GM21576 (cell line): ENCODE results near the gene PSPC1.

ENCODE experiments used
- ATAC-seq: cut with Tn5 transposase; IDR thresholded peaks from one replicate; pipeline ENCODE4 v1.9.1; 2021; ENCODE audit warnings: mild to moderate bottlenecking, moderate library complexity; ENCODE audit not compliant: unreplicated experiment

PSPC1 gene

DNA sequence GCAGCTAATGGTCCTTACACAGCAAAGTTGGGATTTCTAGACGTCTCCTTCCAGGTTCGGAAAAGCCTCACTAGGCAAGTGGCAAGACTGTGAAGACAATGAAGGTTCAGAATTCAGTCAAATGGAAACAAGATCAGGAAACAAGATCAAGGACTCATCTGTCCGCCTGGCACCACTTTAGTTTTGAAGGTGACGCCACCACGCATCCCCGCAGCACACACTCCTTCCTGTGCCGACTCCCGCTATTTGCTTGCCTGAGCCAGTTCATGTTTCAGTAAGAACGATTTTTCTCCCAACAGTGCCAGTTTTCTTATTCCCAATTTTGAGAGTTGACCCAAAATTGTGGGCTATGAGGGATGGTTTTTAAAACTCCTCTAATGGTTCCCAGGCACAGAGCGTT is 107.8 kb downstream of the PSPC1 start:
- no peak for ATAC-seq

DNA sequence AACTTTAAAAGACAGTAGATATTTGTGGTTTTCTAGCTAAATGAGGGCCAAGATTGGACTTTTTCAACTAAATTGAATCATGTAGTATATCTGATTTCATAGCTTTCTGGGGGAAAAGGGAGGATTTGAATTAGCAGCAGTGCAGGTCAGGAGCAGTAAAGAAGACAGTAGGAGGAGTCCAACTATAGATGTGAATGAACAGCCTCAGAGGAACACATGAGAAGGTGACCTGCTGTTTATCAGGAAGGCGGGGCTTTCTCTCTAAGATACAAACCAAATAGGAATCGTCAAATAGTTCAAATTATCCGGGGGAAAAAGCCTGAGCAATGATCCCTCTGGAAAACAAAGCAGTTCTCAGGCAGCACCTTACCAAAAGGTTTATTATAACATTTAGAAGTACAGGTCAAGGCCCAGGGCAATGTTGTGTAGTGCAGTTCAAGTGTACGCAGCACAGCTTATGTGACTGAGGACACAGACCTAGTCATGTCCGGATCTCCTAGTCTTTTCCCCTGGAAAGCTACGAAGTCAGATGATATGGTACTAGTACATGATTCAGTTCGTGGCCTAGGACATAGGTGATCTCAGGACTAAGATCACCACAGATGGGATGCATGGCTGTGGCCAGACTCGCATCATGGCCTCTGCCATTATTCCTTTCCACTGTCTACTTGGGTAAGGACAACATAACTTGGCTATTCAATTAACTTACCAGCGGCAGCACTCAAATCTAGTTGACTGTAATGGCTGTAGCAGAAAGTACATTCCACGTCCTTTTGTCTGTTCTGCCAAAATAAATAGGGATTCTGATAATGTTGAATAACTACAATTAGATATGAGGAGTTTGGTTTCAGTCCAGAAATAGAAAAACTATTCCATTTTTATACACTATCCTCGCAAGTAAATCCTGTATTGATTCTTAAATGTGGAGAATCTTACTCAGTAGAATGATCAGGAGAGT is 109.0 kb downstream of the PSPC1 start:
- no peak for ATAC-seq

GRCh38 chr13:19672990-19673389 is 109.8 kb downstream of the PSPC1 start:
- no peak for ATAC-seq

DNA sequence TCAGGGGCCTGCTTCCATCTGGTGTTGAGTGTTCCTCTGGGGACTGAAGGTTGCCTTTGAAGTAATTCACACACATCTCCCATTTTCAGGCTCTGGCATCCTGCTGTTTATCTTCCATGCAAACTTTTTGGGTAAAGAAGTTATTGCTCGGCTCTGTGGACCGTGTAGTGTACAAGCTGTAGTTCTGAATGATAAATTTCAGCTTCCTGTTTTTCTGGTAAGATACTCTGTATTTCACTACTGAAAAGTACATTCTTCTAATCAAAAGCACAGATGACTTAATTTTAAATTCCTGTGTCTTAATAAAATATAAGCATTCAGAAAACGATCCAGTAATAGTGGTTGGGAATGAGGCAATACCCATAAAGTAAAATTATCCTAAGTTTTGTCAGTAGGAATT is 112.6 kb downstream of the PSPC1 start:
- no peak for ATAC-seq

DNA sequence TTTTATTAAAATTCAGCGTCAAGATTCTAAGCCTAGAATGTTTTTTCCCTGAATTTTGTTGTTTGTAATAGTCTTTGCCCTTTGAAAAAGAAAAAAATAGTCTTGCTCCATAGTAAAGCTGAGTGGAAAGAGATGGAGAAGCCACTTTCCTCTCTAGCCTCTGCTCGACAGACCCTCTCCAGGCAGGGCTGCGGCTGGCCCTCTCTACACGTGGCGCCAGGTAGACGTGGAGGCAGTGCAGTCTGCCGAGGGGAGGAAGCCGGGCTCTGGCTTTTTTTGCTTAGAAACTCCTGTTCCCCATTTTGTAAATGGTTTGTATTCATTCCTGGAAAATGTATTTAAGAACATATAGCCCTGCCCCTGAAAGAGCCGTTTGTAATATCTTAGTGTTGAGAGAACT is 114.0 kb downstream of the PSPC1 start:
- ATAC-seq, result no peak

DNA sequence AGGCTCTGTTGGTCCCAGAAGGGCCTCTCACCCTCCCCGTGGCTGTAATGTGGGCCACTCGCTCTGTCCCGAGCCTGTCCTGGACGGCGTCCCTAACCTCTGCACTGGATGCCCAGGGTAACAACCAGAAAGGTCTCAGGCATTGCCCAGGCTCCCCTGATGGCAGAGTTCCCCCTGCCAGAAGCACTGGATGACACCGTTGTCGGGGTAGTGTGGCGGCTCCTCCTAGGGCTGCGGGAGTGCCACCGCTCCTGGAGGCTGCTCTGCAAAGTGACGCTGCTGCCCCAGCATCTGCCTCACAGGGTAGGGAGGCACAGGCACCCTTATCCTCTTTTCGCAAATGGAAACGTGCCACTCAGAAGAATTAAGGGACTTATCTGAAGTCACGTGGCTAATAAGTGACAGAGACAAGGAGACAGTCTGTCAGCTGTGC is 117.3 kb downstream of the PSPC1 start:
- ATAC-seq, result no peak

GRCh38 chr13:19664481-19665230 is 118.1 kb downstream of the PSPC1 start:
- no peak for ATAC-seq

DNA sequence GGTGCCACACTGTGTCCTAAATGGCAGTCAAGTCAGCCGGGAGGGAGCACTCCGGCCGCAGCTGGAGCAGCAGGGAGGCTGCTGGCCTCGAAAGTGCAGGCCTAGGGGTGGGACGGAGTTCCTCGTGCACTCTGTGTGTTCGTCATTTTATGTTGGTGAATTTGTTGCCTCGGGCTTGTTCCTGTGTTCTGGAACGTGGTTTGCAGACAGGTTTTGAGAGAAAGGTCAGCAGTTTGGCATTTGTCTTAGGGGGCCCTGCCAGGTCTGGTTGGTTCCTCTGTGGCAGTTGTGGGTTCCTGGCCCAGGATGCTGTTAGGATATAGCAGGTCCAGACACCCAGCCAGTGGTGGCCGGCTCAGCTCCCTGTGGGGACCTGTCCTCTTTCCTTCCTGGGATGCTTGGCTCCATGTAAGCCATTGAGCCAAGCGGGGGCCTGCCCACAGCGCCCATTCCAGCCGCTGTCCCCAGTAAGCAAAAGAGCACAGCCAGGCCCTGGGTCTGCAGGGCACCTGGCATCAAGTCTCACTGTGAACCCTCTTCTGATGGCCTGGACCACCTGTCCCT is 119.2 kb downstream of the PSPC1 start:
- no peak for ATAC-seq

GRCh38 chr13:19661561-19661960 is 121.2 kb downstream of the PSPC1 start:
- ATAC-seq, result no peak

DNA sequence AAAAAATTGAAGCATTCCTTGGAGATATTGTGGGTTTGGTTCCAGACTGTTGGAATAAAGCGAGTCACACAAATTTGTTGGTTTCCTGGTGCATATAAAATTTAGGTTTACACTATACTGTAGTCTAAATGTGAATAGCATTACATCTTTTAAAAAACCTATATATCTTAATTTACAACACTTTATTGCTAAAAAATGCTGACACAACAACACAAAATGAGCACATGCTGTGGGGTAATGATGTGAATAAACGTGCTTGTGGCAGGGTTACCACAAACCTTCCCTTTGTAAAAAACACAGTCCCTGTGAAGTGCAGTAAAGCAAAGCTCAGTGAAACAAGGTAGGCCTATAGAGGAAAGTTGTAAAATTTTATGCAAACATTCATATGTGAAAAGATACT is 121.6 kb downstream of the PSPC1 start:
- no peak for ATAC-seq

GRCh38 chr13:19658831-19659230 is 123.9 kb downstream of the PSPC1 start:
- no peak for ATAC-seq

- ATAC-seq, result no peak
Observed at GRCh38 chr13:19657872-19658591, 124.7 kb downstream of the PSPC1 start.
